Astrocyte (in vitro differentiated cells and primary cell): ENCODE measurements around the gene PTPN3.

Experiments
- CTCF ChIP-seq: IDR thresholded peaks from 2 replicates; pipeline ENCODE4 v1.5.1; 2011; ENCODE audit warnings: low read depth, mild to moderate bottlenecking, inconsistent platforms, low read length, moderate library complexity; ENCODE audit not compliant: insufficient read depth
- EZH2 ChIP-seq: IDR thresholded peaks from 2 replicates; pipeline ENCODE4 v1.6.1; 2012; ENCODE audit warnings: mild to moderate bottlenecking, low read length, inconsistent platforms; ENCODE audit not compliant: insufficient read depth

- TF ChIP-seq CTCF = peak; percentile 99
- TF ChIP-seq EZH2 = no peak
Observed at GRCh38 chr9:109440797-109441287, 57.3 kb downstream of the PTPN3 start.
